Measurements from ENCODE around the gene KRTAP19-1. TPM values are rescaled to one million over a fixed set of nuclear protein-coding genes. Genes with fewer than 3 reads are reported as not detected.
A peak's percentile ranks its signal among the peaks of the same experiment; 100 is the strongest.

KRTAP19-1 gene
- total RNA-seq, 1 donor from 2014 or later = not detected

DNA sequence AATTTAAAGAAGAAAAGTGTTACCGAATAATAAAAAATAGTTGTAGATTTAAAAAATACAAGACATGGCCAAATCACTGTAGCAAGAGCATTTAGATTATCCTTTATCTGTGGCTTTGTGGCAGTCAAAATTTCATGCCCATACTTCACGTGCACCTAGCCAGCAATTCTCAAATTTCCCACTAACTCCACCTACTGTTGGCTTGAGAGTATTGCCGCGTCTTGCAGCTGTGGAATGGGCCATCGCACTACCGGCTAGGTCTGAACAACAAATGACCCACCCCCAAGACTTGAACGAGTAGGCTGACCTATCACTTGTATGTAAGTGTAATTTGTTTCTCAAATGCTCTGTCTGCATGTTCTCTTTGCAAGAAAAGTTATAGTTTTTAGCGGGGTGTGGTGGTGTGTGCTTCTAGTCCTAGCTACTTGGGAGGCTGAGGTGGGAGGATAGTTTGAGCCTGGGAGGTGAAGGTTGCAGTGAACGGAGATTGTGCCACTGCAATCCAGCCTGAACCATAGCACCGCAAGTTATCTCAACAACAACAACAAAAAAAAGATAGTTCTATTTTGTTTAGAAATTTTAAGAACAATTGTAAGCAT lies 46.0 kb downstream of the KRTAP19-1 start:
- Mint-ChIP-seq H3K9me3 (ENCODE audit: low read depth) (no peaks in the 10 kb centered on the region), H3K4me3 (ENCODE audit: low read depth) (no peak overlapping the region), H3K4me1 (ENCODE audit: low read depth) (no peaks in the 10 kb centered on the region), H3K27me3 (peaks cover 2% of the 10 kb centered on the region), H3K27ac (no peak overlapping the region), H3K36me3 (ENCODE audit: insufficient read depth) (no peaks in the 10 kb centered on the region)
- TF ChIP-seq, protein P1, sequence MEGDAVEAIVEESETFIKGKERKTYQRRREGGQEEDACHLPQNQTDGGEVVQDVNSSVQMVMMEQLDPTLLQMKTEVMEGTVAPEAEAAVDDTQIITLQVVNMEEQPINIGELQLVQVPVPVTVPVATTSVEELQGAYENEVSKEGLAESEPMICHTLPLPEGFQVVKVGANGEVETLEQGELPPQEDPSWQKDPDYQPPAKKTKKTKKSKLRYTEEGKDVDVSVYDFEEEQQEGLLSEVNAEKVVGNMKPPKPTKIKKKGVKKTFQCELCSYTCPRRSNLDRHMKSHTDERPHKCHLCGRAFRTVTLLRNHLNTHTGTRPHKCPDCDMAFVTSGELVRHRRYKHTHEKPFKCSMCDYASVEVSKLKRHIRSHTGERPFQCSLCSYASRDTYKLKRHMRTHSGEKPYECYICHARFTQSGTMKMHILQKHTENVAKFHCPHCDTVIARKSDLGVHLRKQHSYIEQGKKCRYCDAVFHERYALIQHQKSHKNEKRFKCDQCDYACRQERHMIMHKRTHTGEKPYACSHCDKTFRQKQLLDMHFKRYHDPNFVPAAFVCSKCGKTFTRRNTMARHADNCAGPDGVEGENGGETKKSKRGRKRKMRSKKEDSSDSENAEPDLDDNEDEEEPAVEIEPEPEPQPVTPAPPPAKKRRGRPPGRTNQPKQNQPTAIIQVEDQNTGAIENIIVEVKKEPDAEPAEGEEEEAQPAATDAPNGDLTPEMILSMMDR (IDR thresholded peaks at IDR 0.05; ENCODE audit: unreplicated experiment) = peak; percentile 65
- DNase-seq (ENCODE audit: low spot score, unreplicated experiment) = peak; percentile 16

DNA sequence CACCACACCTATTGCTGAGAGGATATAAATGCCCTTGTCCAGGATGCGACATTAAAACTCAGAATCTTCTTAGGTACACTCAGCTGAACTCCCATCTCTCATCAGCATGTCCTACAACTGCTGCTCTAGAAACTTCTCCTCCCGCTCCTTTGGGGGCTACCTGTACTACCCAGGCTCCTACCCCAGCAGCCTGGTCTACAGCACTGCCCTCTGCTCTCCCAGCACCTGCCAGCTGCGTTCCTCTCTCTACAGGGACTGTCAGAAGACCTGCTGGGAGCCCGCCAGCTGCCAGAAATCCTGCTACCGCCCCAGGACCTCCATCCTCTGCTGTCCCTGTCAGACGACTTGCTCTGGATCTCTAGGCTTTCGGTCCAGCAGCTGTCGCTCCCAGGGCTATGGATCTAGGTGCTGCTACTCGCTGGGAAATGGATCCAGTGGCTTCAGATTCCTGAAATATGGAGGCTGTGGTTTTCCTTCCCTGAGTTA lies 50.0 kb downstream of the KRTAP19-1 start, which contains the start of gene KRTAP13-4:
Gene KRTAP13-4, plus strand, starts transcription at position 51 of the 486 bp plus-strand sequence. Its CDS starts 56 bp downstream, at position 107.
- TF ChIP-seq, protein P1 (IDR thresholded peaks at IDR 0.05; ENCODE audit: unreplicated experiment) = no peak
- H3K9me3 Mint-ChIP-seq (ENCODE audit: low read depth) = no peaks in the 10 kb centered on the region
- DNase-seq (ENCODE audit: low spot score, unreplicated experiment) = no peak
- H3K36me3 Mint-ChIP-seq (ENCODE audit: insufficient read depth) = no peaks in the 10 kb centered on the region
- no peaks in the 10 kb centered on the region for H3K4me1 Mint-ChIP-seq (ENCODE audit: low read depth)
- H3K4me3 Mint-ChIP-seq (ENCODE audit: low read depth) = no peak within 1 kb of the TSS
- H3K27me3 Mint-ChIP-seq = peaks cover 2% of the 10 kb centered on the region
- no peak within 1 kb of the TSS for H3K27ac Mint-ChIP-seq

Other genes with a start within 250 kb of the KRTAP19-1 start
- not detected in 2 replicates for gene KRTAP24-1, start 197.4 kb downstream of the KRTAP19-1 start, total RNA-seq
- gene KRTAP25-1, start 190.9 kb downstream of the KRTAP19-1 start, total RNA-seq = not detected in 2 replicates
- not detected in 2 replicates for gene KRTAP26-1, start 160.1 kb downstream of the KRTAP19-1 start, total RNA-seq
- not detected in 2 replicates for gene KRTAP27-1, start 142.7 kb downstream of the KRTAP19-1 start, total RNA-seq
- gene KRTAP23-1, start 131.8 kb downstream of the KRTAP19-1 start, total RNA-seq = not detected in 2 replicates
- gene KRTAP13-2, start 108.1 kb downstream of the KRTAP19-1 start, total RNA-seq = not detected in 2 replicates
- not detected in 2 replicates for gene KRTAP13-1, start 84.3 kb downstream of the KRTAP19-1 start, total RNA-seq
- gene KRTAP13-3, start 54.4 kb downstream of the KRTAP19-1 start, total RNA-seq = not detected in 2 replicates
- gene KRTAP13-4, start 50.1 kb downstream of the KRTAP19-1 start, total RNA-seq = not detected in 2 replicates
- not detected in 2 replicates for gene KRTAP15-1, start 40.1 kb downstream of the KRTAP19-1 start, total RNA-seq
- gene KRTAP19-2, start 7.1 kb upstream of the KRTAP19-1 start, total RNA-seq = not detected in 2 replicates
- not detected in 2 replicates for gene KRTAP19-3, start 11.6 kb upstream of the KRTAP19-1 start, total RNA-seq
- not detected in 2 replicates for gene KRTAP19-4, start 16.8 kb upstream of the KRTAP19-1 start, total RNA-seq
- not detected in 2 replicates for gene KRTAP19-5, start 21.8 kb upstream of the KRTAP19-1 start, total RNA-seq
- not detected in 2 replicates for gene KRTAP19-6, start 61.5 kb upstream of the KRTAP19-1 start, total RNA-seq
- not detected in 2 replicates for gene KRTAP19-7, start 80.9 kb upstream of the KRTAP19-1 start, total RNA-seq
- not detected in 2 replicates for gene KRTAP22-2, start 110.0 kb upstream of the KRTAP19-1 start, total RNA-seq
- gene KRTAP6-3, start 112.1 kb upstream of the KRTAP19-1 start, total RNA-seq = not detected in 2 replicates
- gene KRTAP6-2, start 118.5 kb upstream of the KRTAP19-1 start, total RNA-seq = not detected in 2 replicates
- not detected in 2 replicates for gene KRTAP22-1, start 120.7 kb upstream of the KRTAP19-1 start, total RNA-seq
- not detected in 2 replicates for gene KRTAP6-1, start 133.6 kb upstream of the KRTAP19-1 start, total RNA-seq
- gene KRTAP20-1, start 136.1 kb upstream of the KRTAP19-1 start, total RNA-seq = not detected in 2 replicates
- gene KRTAP20-4, start 140.3 kb upstream of the KRTAP19-1 start, total RNA-seq = not detected in 2 replicates
- not detected in 2 replicates for gene KRTAP20-2, start 154.8 kb upstream of the KRTAP19-1 start, total RNA-seq
- not detected in 2 replicates for gene KRTAP20-3, start 162.5 kb upstream of the KRTAP19-1 start, total RNA-seq
- not detected in 2 replicates for gene KRTAP21-3, start 238.4 kb upstream of the KRTAP19-1 start, total RNA-seq

Measured in progenitor cell of endocrine pancreas (in vitro differentiated cells).